ENCODE measurements around the gene MAP2K3. TPM values are rescaled to one million over a fixed set of nuclear protein-coding genes. Genes with fewer than 3 reads are reported as not detected.

The MAP2K3 gene
- total and polyA plus RNA-seq, 9 donors: 9.1 to 45.5 (median 17.6) TPM

GRCh38 chr17:21280081-21280518 is 4.4 kb upstream of the MAP2K3 start:
- no peak overlapping the region for H3K27ac ChIP-seq
- WGBS, 3 donors: 20 to 27% (median 24%) methylated on average over 8 to 10 of the region's 10 CpGs

GRCh38 chr17:21282231-21282630 is 2.3 kb upstream of the MAP2K3 start:
- 16 to 42% (median 28%) methylated on average over 5 of the region's 5 CpGs for WGBS, 3 donors
- no peaks in the 10 kb centered on the region for H3K9me3 ChIP-seq
- DNase-seq: peak in 1 of 5 donors; percentile 55
- intact Hi-C loops (cut with DNase I): loop anchor here (5.0 to 10.0 kb wide), 4 partner anchors 157 to 237 kb away; partner anchors contain the start of genes DHRS7B (in 1 of the 4) and USP22 (in 1 of the 4)
- peaks cover 11% of the 10 kb centered on the region for H3K4me1 ChIP-seq (ENCODE audit: insufficient read depth)
- no peak overlapping the region for H3K27ac ChIP-seq
- no peaks in the 10 kb centered on the region for H3K36me3 ChIP-seq
- TF ChIP-seq EP300 (IDR thresholded peaks at IDR 0.05): no peak
- no peak for TF ChIP-seq CTCF (IDR thresholded peaks at IDR 0.05)
- TF ChIP-seq POLR2A (IDR thresholded peaks at IDR 0.05): no peak
- H3K27me3 ChIP-seq: no peaks in the 10 kb centered on the region
- no peak overlapping the region for H3K4me3 ChIP-seq

More at GRCh38 chr17:21280081-21280518, 4.4 kb upstream of the MAP2K3 start:
- peaks cover 2% of the 10 kb centered on the region for H3K4me1 ChIP-seq (ENCODE audit: insufficient read depth)
- no peaks in the 10 kb centered on the region for H3K36me3 ChIP-seq
- DNase-seq: peak; percentile 78 to 90 (median 86)
- no peaks in the 10 kb centered on the region for H3K27me3 ChIP-seq
- no peaks in the 10 kb centered on the region for H3K9me3 ChIP-seq
- H3K4me3 ChIP-seq: no peak overlapping the region
- no peak for TF ChIP-seq EP300 (IDR thresholded peaks at IDR 0.05)
- no peak for TF ChIP-seq POLR2A (IDR thresholded peaks at IDR 0.05)
- peak; percentile 88 to 97 (median 92) for TF ChIP-seq CTCF (IDR thresholded peaks at IDR 0.05)
- intact Hi-C loops (cut with DNase I): loop anchor here (5.0 to 10.0 kb wide), 4 partner anchors 155 to 235 kb away; partner anchors contain the start of genes DHRS7B (in 1 of the 4) and USP22 (in 1 of the 4)

DNA sequence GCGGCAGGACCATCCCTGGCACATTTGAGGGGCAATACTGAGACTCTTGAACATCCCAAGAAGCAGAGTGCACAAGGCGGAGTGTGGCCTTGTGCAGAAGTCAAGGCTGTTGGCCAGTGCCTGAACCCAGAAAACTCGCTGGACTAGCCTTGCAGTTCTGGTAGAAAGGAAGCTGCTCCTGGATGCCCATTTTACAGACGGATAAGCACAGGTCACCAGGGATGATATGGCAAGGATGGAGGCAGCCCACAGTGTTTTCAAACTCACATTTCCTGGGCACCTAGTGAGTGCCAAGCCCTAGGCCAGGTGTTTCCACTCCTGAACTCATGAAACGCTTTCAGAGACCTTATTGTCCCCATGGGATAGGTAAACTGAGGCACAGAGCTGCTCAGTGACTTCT is 1.7 kb upstream of the MAP2K3 start:
- H3K27ac ChIP-seq: no peak overlapping the region
- H3K27me3 ChIP-seq: no peaks in the 10 kb centered on the region
- no peak for DNase-seq
- 73 to 84% (median 78%) methylated on average over 5 of the region's 5 CpGs for WGBS, 3 donors
- no peaks in the 10 kb centered on the region for H3K36me3 ChIP-seq
- H3K9me3 ChIP-seq: no peaks in the 10 kb centered on the region
- TF ChIP-seq CTCF (IDR thresholded peaks at IDR 0.05): no peak
- TF ChIP-seq POLR2A (IDR thresholded peaks at IDR 0.05): no peak
- no peak for TF ChIP-seq EP300 (IDR thresholded peaks at IDR 0.05)
- intact Hi-C loops (cut with DNase I): loop anchor here (5.0 to 10.0 kb wide), 4 partner anchors 158 to 238 kb away; partner anchors contain the start of genes DHRS7B (in 1 of the 4) and USP22 (in 1 of the 4)
- no peak overlapping the region for H3K4me3 ChIP-seq
- peaks cover 17% of the 10 kb centered on the region for H3K4me1 ChIP-seq (ENCODE audit: insufficient read depth)

GRCh38 chr17:21283482-21284318 is 811 bp upstream of the MAP2K3 start:
- Histone ChIP-seq H3K4me3 (peak overlapping the region; percentile 52), H3K9me3 (no peaks in the 10 kb centered on the region), H3K27ac (no peak overlapping the region), H3K27me3 (no peaks in the 10 kb centered on the region), H3K36me3 (no peaks in the 10 kb centered on the region), H3K4me1 (ENCODE audit: insufficient read depth) (peaks cover 24% of the 10 kb centered on the region)
- 10 to 19% (median 12%) methylated on average over 45 to 49 of the region's 49 CpGs for WGBS, 3 donors
- intact Hi-C loops (cut with DNase I): loop anchor here (5.0 to 10.0 kb wide), 4 partner anchors 159 to 239 kb away; partner anchors contain the start of genes DHRS7B (in 1 of the 4) and USP22 (in 1 of the 4)
- peak; percentile 30 to 77 (median 66) for DNase-seq
- no peak for TF ChIP-seq EP300 (IDR thresholded peaks at IDR 0.05)
- TF ChIP-seq CTCF (IDR thresholded peaks at IDR 0.05): no peak
- TF ChIP-seq POLR2A (IDR thresholded peaks at IDR 0.05): no peak

Measured in ovary (tissue), 9 donors.